ENCODE measurements around the gene GATD1. TPM values are rescaled to one million over a fixed set of nuclear protein-coding genes. Genes with fewer than 3 reads are reported as not detected.

GATD1 gene
- total and polyA plus RNA-seq, 2 donors: 13.0 to 31.2 TPM

GRCh38 chr11:774873-775592 lies 2.3 kb downstream of the GATD1 start:
- H3K4me3 ChIP-seq (ENCODE audit: low read length in 2 of 2): no peak overlapping the region

GRCh38 chr11:773830-774229 lies 3.5 kb downstream of the GATD1 start:
- DNase-seq (ENCODE audit: low read depth in 6 of 9, low spot score in 9 of 9): no peak
- Histone ChIP-seq H3K9me3 (ENCODE audit: control insufficient read depth in 2 of 2, insufficient read depth in 1 of 2, low read length in 1 of 2) (no peaks in the 10 kb centered on the region), H3K4me3 (ENCODE audit: low read length in 2 of 2) (no peak overlapping the region), H3K4me1 (ENCODE audit: control insufficient read depth in 2 of 2, insufficient read depth in 2 of 2, low read length in 2 of 2) (peaks cover 11 to 17% of the 10 kb centered on the region in 2 donors), H3K27ac (ENCODE audit: low read depth in 1 of 2, low read length in 1 of 2) (no peak overlapping the region), H3K27me3 (ENCODE audit: control insufficient read depth in 2 of 2, insufficient read depth in 1 of 2, low read length in 1 of 2) (no peaks in the 10 kb centered on the region), H3K36me3 (ENCODE audit: control insufficient read depth in 2 of 2, insufficient read depth in 2 of 2, low read length in 1 of 2) (peaks cover 40 to 48% of the 10 kb centered on the region in 2 donors)
- 97% methylated on average over 9 of the region's 9 CpGs for WGBS

More at GRCh38 chr11:774873-775592, 2.3 kb downstream of the GATD1 start:
- WGBS: 92% methylated on average over 20 of the region's 20 CpGs
- peaks cover 37 to 40% of the 10 kb centered on the region in 2 donors for H3K36me3 ChIP-seq (ENCODE audit: control insufficient read depth in 2 of 2, insufficient read depth in 2 of 2, low read length in 1 of 2)
- DNase-seq (ENCODE audit: low read depth in 6 of 9, low spot score in 9 of 9): no peak
- H3K27me3 ChIP-seq (ENCODE audit: control insufficient read depth in 2 of 2, insufficient read depth in 1 of 2, low read length in 1 of 2): no peaks in the 10 kb centered on the region
- no peak overlapping the region for H3K27ac ChIP-seq (ENCODE audit: low read depth in 1 of 2, low read length in 1 of 2)
- H3K9me3 ChIP-seq (ENCODE audit: control insufficient read depth in 2 of 2, insufficient read depth in 1 of 2, low read length in 1 of 2): no peaks in the 10 kb centered on the region
- peaks cover 11 to 20% of the 10 kb centered on the region in 2 donors for H3K4me1 ChIP-seq (ENCODE audit: control insufficient read depth in 2 of 2, insufficient read depth in 2 of 2, low read length in 2 of 2)

GRCh38 chr11:773425-773824 lies 3.9 kb downstream of the GATD1 start:
- H3K4me1 ChIP-seq (ENCODE audit: control insufficient read depth in 2 of 2, insufficient read depth in 2 of 2, low read length in 2 of 2): peaks cover 11 to 14% of the 10 kb centered on the region in 2 donors
- H3K4me3 ChIP-seq (ENCODE audit: low read length in 2 of 2): no peak overlapping the region
- peaks cover 40 to 49% of the 10 kb centered on the region in 2 donors for H3K36me3 ChIP-seq (ENCODE audit: control insufficient read depth in 2 of 2, insufficient read depth in 2 of 2, low read length in 1 of 2)
- no peaks in the 10 kb centered on the region for H3K27me3 ChIP-seq (ENCODE audit: control insufficient read depth in 2 of 2, insufficient read depth in 1 of 2, low read length in 1 of 2)
- H3K9me3 ChIP-seq (ENCODE audit: control insufficient read depth in 2 of 2, insufficient read depth in 1 of 2, low read length in 1 of 2): no peaks in the 10 kb centered on the region
- WGBS: 97% methylated on average over 5 of the region's 5 CpGs
- no peak for DNase-seq (ENCODE audit: low read depth in 6 of 9, low spot score in 9 of 9)
- no peak overlapping the region for H3K27ac ChIP-seq (ENCODE audit: low read depth in 1 of 2, low read length in 1 of 2)

GRCh38 chr11:772429-773390 lies 4.6 kb downstream of the GATD1 start:
- DNase-seq (ENCODE audit: low read depth in 6 of 9, low spot score in 9 of 9): no peak

GRCh38 chr11:771617-772204 lies 5.6 kb downstream of the GATD1 start:
- Histone ChIP-seq H3K4me1 (ENCODE audit: control insufficient read depth in 2 of 2, insufficient read depth in 2 of 2, low read length in 2 of 2) (peaks cover 6 to 7% of the 10 kb centered on the region in 2 donors), H3K9me3 (ENCODE audit: control insufficient read depth in 2 of 2, insufficient read depth in 1 of 2, low read length in 1 of 2) (no peaks in the 10 kb centered on the region), H3K27ac (ENCODE audit: low read depth in 1 of 2, low read length in 1 of 2) (no peak overlapping the region), H3K27me3 (ENCODE audit: control insufficient read depth in 2 of 2, insufficient read depth in 1 of 2, low read length in 1 of 2) (no peaks in the 10 kb centered on the region), H3K36me3 (ENCODE audit: control insufficient read depth in 2 of 2, insufficient read depth in 2 of 2, low read length in 1 of 2) (peaks cover 41 to 57% of the 10 kb centered on the region in 2 donors), H3K4me3 (ENCODE audit: low read length in 2 of 2) (no peak overlapping the region)
- DNase-seq (ENCODE audit: low read depth in 6 of 9, low spot score in 9 of 9): no peak
- WGBS: 96% methylated on average over 15 of the region's 15 CpGs

More at GRCh38 chr11:772429-773390, 4.6 kb downstream of the GATD1 start:
- no peak overlapping the region for H3K27ac ChIP-seq (ENCODE audit: low read depth in 1 of 2, low read length in 1 of 2)
- no peaks in the 10 kb centered on the region for H3K9me3 ChIP-seq (ENCODE audit: control insufficient read depth in 2 of 2, insufficient read depth in 1 of 2, low read length in 1 of 2)
- H3K4me3 ChIP-seq (ENCODE audit: low read length in 2 of 2): no peak overlapping the region
- no peaks in the 10 kb centered on the region for H3K27me3 ChIP-seq (ENCODE audit: control insufficient read depth in 2 of 2, insufficient read depth in 1 of 2, low read length in 1 of 2)
- H3K36me3 ChIP-seq (ENCODE audit: control insufficient read depth in 2 of 2, insufficient read depth in 2 of 2, low read length in 1 of 2): peaks cover 40 to 49% of the 10 kb centered on the region in 2 donors
- 96% methylated on average over 34 of the region's 34 CpGs for WGBS
- peaks cover 6 to 8% of the 10 kb centered on the region in 2 donors for H3K4me1 ChIP-seq (ENCODE audit: control insufficient read depth in 2 of 2, insufficient read depth in 2 of 2, low read length in 2 of 2)

GRCh38 chr11:770642-771616 lies 6.4 kb downstream of the GATD1 start:
- 97% methylated on average over 32 of the region's 32 CpGs for WGBS

GRCh38 chr11:769887-770641 lies 7.2 kb downstream of the GATD1 start:
- Histone ChIP-seq H3K9me3 (ENCODE audit: control insufficient read depth in 2 of 2, insufficient read depth in 1 of 2, low read length in 1 of 2) (no peaks in the 10 kb centered on the region), H3K27me3 (ENCODE audit: control insufficient read depth in 2 of 2, insufficient read depth in 1 of 2, low read length in 1 of 2) (no peaks in the 10 kb centered on the region), H3K27ac (ENCODE audit: low read depth in 1 of 2, low read length in 1 of 2) (no peak overlapping the region), H3K4me1 (ENCODE audit: control insufficient read depth in 2 of 2, insufficient read depth in 2 of 2, low read length in 2 of 2) (no peaks in the 10 kb centered on the region), H3K4me3 (ENCODE audit: low read length in 2 of 2) (no peak overlapping the region), H3K36me3 (ENCODE audit: control insufficient read depth in 2 of 2, insufficient read depth in 2 of 2, low read length in 1 of 2) (peaks cover 54 to 68% of the 10 kb centered on the region in 2 donors)
- 95% methylated on average over 23 of the region's 23 CpGs for WGBS
- no peak for DNase-seq (ENCODE audit: low read depth in 6 of 9, low spot score in 9 of 9)

More at GRCh38 chr11:770642-771616, 6.4 kb downstream of the GATD1 start:
- Histone ChIP-seq H3K9me3 (ENCODE audit: control insufficient read depth in 2 of 2, insufficient read depth in 1 of 2, low read length in 1 of 2) (no peaks in the 10 kb centered on the region), H3K4me1 (ENCODE audit: control insufficient read depth in 2 of 2, insufficient read depth in 2 of 2, low read length in 2 of 2) (no peaks in the 10 kb centered on the region), H3K36me3 (ENCODE audit: control insufficient read depth in 2 of 2, insufficient read depth in 2 of 2, low read length in 1 of 2) (peaks cover 48 to 64% of the 10 kb centered on the region in 2 donors), H3K27me3 (ENCODE audit: control insufficient read depth in 2 of 2, insufficient read depth in 1 of 2, low read length in 1 of 2) (no peaks in the 10 kb centered on the region), H3K27ac (ENCODE audit: low read depth in 1 of 2, low read length in 1 of 2) (no peak overlapping the region), H3K4me3 (ENCODE audit: low read length in 2 of 2) (no peak overlapping the region)
- no peak for DNase-seq (ENCODE audit: low read depth in 6 of 9, low spot score in 9 of 9)

- DNase-seq (ENCODE audit: low read depth in 6 of 9, low spot score in 9 of 9): no peak
- peaks cover 60 to 78% of the 10 kb centered on the region in 2 donors for H3K36me3 ChIP-seq (ENCODE audit: control insufficient read depth in 2 of 2, insufficient read depth in 2 of 2, low read length in 1 of 2)
- WGBS: 98% methylated on average over 11 of the region's 11 CpGs
- H3K27ac ChIP-seq (ENCODE audit: low read depth in 1 of 2, low read length in 1 of 2): no peak overlapping the region
- H3K4me1 ChIP-seq (ENCODE audit: control insufficient read depth in 2 of 2, insufficient read depth in 2 of 2, low read length in 2 of 2): no peaks in the 10 kb centered on the region
- no peak overlapping the region for H3K4me3 ChIP-seq (ENCODE audit: low read length in 2 of 2)
- no peaks in the 10 kb centered on the region for H3K27me3 ChIP-seq (ENCODE audit: control insufficient read depth in 2 of 2, insufficient read depth in 1 of 2, low read length in 1 of 2)
- H3K9me3 ChIP-seq (ENCODE audit: control insufficient read depth in 2 of 2, insufficient read depth in 1 of 2, low read length in 1 of 2): no peaks in the 10 kb centered on the region
These were observed 10.0 kb downstream of the GATD1 start for GRCh38 chr11:767238-767637.
